Left lung (tissue), 10 donors: ENCODE results near the gene KHK. TPM values are rescaled to one million over a fixed set of nuclear protein-coding genes. Genes with fewer than 3 reads are reported as not detected.

Experiments
- ATAC-seq: fragments of 200-7000 bp; cut with Tn5 transposase; one replicate; pipeline ENCODE4 v1.9.1; 2020; ENCODE audit warnings: moderate library complexity
- DNase-seq, 4 donors: peaks; one replicate each; pipeline ENCODE4 v3.0.0-alpha.2; 2013 to 2020
- H3K27ac ChIP-seq, 2 donors: fragments of 200-600 bp; sonication (generic) in 1 of 2; one replicate each; pipeline versions ENCODE4 v1.5.0 to v1.8.0; 2020 to 2021
- H3K27me3 ChIP-seq, 2 donors: fragments of 200-600 bp; sonication (generic) in 1 of 2; one replicate each; pipeline versions ENCODE4 v1.5.0 to v1.8.0; 2020 to 2021
- H3K36me3 ChIP-seq, 2 donors: fragments of 200-600 bp; sonication (generic) in 1 of 2; one replicate each; pipeline versions ENCODE4 v1.5.0 to v1.8.0; 2020 to 2021
- H3K4me1 ChIP-seq, 2 donors: fragments of 200-600 bp; one replicate each; pipeline ENCODE4 v1.8.0; 2021
- H3K4me3 ChIP-seq, 2 donors: fragments of 200-600 bp; sonication (generic) in 1 of 2; one replicate each; pipeline versions ENCODE4 v1.5.0 to v1.8.0; 2020 to 2021; ENCODE audit warnings: mild to moderate bottlenecking in 1 of 2
- H3K9me3 ChIP-seq, 2 donors: fragments of 200-600 bp; sonication (generic) in 1 of 2; one replicate each; pipeline versions ENCODE4 v1.5.0 to v1.8.0; 2020 to 2021
- CTCF ChIP-seq, 2 donors: fragments of 200-600 bp; sonication (generic) in 1 of 2; IDR thresholded peaks; one replicate each; pipeline versions ENCODE4 v1.5.0 to v1.8.0; 2021; ENCODE audit warnings: antibody characterized with exemption in 2 of 2
- intact Hi-C, 2 donors: fragments of 100-400 bp; cut with DNase I; formaldehyde crosslinking; loops; one replicate each; pipeline versions ENCODE4 v1.11.2 to v1.14.2; 2022
- polyA plus RNA-seq, 6 donors: library from polyadenylated mRNA; unstranded; fragments of 120-200 nt; gene quantifications; one replicate each; pipeline ENCODE4 v1.2.1, GENCODE V29; 2013; ENCODE audit not compliant: insufficient read length in 6 of 6
- total RNA-seq, 2 donors: library from RNA; stranded (reverse); fragmentation: NEBNext Ultra II Directional; extraction: Animal tissue kit (Norgen Biotek cat#: 25700); gene quantifications; one replicate each; pipeline ENCODE4 v1.2.1, GENCODE V29; 2021
- donor health status: DM: no; HTN: yes; CAD: no.
- donor health status: DM: no; HTN: no; CAD: no.

KHK gene
- total and polyA plus RNA-seq, 8 donors = 3.8 to 11.5 (median 4.6) TPM

DNA sequence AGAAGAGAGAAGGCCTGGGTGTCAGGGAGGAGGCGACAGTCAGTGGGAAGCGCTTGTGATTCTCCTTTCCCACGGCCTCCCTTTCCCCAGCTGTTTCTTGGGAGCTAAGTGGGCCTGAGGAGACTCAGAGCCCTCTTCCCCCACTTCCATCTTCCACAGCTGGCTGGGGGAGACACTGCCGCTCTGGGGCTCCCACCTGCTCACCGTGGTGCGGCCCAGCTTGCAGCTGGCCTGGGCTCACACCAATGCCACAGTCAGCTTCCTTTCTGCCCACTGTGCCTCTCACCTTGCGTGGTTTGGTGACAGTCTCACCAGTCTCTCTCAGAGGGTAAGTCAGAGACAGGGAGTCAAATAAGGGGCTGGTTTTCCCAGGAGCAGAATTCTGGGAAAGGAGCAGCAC, 46.7 kb upstream of the KHK start:
- Histone ChIP-seq H3K4me3 (no peak overlapping the region), H3K4me1 (peaks cover 2 to 5% of the 10 kb centered on the region in 2 donors), H3K9me3 (no peaks in the 10 kb centered on the region), H3K27ac (no peak overlapping the region), H3K27me3 (no peaks in the 10 kb centered on the region), H3K36me3 (peaks cover 5 to 86% of the 10 kb centered on the region in 2 donors)
- TF ChIP-seq CTCF (IDR thresholded peaks at IDR 0.05) = no peak
- intact Hi-C loops = loop anchor here in 1 of 2 donors (10.0 kb wide), 1 partner anchor 45 kb away; the partner anchor contains the start of gene KHK
- no peak for DNase-seq
- ATAC-seq = no peak

- ATAC-seq (no peak), DNase-seq (no peak)
- Histone ChIP-seq H3K4me3 (no peak overlapping the region), H3K36me3 (peaks cover 5 to 81% of the 10 kb centered on the region in 2 donors), H3K27ac (no peak overlapping the region), H3K9me3 (no peaks in the 10 kb centered on the region), H3K4me1 (peaks cover 0 to 1% of the 10 kb centered on the region in 2 donors), H3K27me3 (no peaks in the 10 kb centered on the region)
- no peak for TF ChIP-seq CTCF (IDR thresholded peaks at IDR 0.05)
- intact Hi-C loops = no loop called here
These were observed 46.3 kb upstream of the KHK start for GRCh38 chr2:27040282-27040681.

- Histone ChIP-seq H3K9me3 (no peaks in the 10 kb centered on the region), H3K36me3 (peaks cover 5 to 67% of the 10 kb centered on the region in 2 donors), H3K4me3 (no peak overlapping the region), H3K27me3 (no peaks in the 10 kb centered on the region), H3K4me1 (no peaks in the 10 kb centered on the region), H3K27ac (no peak overlapping the region)
- DNase-seq (no peak), ATAC-seq (no peak)
- TF ChIP-seq CTCF (IDR thresholded peaks at IDR 0.05) = no peak
- intact Hi-C loops = no loop called here
These were observed 44.8 kb upstream of the KHK start for GRCh38 chr2:27041752-27042151.

DNA sequence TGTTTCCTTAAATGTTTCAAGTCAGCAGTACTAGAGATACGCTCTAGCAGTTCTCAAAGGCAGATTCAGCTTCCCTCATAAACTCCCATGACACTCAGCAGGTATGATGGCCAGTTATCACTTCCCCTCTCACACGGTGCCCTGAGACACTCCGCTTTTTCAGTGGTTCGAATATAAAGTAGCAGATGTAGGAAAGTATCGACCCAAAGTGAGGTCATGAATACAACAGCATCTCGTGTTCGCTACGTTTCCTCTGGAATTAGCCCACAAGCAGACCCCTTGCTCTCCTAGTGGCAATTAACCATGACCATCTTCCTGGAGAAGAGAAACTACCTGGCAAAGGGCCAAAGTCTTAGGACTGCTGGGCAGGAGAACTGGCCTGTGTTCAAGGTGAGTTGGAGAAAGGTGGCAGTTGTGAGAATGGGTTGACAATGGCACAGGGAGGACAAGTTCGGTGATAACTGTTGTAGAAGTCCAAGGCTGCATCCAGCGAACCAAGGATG, 44.4 kb upstream of the KHK start:
- no peaks in the 10 kb centered on the region for H3K9me3 ChIP-seq
- no peak for TF ChIP-seq CTCF (IDR thresholded peaks at IDR 0.05)
- no peak for ATAC-seq
- H3K4me3 ChIP-seq = no peak overlapping the region
- intact Hi-C loops = no loop called here
- no peaks in the 10 kb centered on the region for H3K4me1 ChIP-seq
- H3K36me3 ChIP-seq = peaks cover 5 to 62% of the 10 kb centered on the region in 2 donors
- no peaks in the 10 kb centered on the region for H3K27me3 ChIP-seq
- H3K27ac ChIP-seq = no peak overlapping the region
- no peak for DNase-seq

DNA sequence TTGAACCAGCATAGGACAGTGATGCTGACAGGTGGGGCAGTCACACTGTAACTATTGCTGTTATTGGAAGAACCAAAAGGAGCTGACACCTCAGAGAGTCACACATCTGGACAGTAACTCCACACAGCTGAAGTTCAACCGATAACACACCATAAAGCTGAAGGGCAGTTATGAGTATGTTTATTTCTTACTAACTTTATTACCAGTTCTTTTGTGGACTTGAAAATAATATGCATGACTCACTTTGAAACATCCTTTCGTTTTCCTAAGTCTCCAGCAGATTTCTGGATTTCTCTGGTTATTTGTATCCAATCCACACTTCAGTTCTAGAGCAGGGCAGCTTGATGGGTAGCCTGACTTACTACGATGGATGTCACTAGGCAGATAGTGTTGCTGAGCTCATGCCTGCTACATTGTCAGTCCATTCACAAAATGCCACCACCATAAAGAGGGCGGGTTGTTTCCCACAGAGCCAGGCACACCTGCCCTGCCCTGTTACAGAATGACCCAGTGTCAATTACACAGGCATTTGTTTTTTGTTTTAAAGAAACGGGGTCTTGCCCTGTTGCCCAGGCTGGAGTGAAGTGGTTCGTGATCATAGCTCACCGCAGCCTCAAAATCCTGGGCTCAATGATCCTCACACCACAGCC, 43.5 kb upstream of the KHK start:
- H3K9me3 ChIP-seq = no peaks in the 10 kb centered on the region

More for the DNA sequence above, 43.5 kb upstream of the KHK start:
- ATAC-seq (no peak), DNase-seq (no peak)
- Histone ChIP-seq H3K27me3 (no peaks in the 10 kb centered on the region), H3K27ac (no peak overlapping the region), H3K36me3 (peaks cover 0 to 53% of the 10 kb centered on the region in 2 donors), H3K4me3 (no peak overlapping the region), H3K4me1 (no peaks in the 10 kb centered on the region)
- TF ChIP-seq CTCF (IDR thresholded peaks at IDR 0.05) = no peak
- intact Hi-C loops = no loop called here
